ENCODE measurements around the gene KCNG1. TPM values are rescaled to one million over a fixed set of nuclear protein-coding genes. Genes with fewer than 3 reads are reported as not detected.

The KCNG1 gene
- total RNA-seq, 1 donor from 2014 or later, result 3.5 TPM

DNA sequence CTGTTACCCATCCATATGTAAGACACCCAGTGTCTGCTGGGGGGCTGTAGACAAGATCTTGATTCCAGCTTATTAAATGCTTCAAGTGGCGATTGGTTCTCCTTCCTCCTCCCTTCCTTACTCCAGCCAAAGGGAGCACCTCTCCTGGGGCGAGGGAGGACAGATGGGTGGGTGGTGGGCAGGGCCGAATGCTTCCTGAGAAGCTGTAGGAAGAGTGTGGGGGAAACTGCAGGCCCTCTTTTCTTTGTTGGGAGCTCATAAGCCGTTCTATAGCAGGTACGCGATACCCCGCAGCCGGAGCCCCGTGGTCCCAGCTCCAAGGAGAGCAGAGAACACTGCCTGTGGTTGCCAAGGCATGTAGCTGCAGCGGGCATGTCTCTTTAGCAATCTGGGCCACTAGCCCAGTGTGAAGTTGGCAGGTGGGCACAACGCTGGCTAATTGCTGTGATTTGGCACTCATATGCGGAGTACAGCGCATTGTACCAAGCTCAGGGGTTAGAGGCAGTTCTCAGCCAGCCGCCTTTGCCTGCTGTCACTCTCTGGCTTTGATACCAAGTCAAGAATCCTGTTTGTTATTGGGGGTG is 14.7 kb upstream of the KCNG1 start:
- DNase-seq (ENCODE audit: low spot score) (no peak), ATAC-seq (no peak)
- intact Hi-C loops (cut with DNase I), result no loop called here

DNA sequence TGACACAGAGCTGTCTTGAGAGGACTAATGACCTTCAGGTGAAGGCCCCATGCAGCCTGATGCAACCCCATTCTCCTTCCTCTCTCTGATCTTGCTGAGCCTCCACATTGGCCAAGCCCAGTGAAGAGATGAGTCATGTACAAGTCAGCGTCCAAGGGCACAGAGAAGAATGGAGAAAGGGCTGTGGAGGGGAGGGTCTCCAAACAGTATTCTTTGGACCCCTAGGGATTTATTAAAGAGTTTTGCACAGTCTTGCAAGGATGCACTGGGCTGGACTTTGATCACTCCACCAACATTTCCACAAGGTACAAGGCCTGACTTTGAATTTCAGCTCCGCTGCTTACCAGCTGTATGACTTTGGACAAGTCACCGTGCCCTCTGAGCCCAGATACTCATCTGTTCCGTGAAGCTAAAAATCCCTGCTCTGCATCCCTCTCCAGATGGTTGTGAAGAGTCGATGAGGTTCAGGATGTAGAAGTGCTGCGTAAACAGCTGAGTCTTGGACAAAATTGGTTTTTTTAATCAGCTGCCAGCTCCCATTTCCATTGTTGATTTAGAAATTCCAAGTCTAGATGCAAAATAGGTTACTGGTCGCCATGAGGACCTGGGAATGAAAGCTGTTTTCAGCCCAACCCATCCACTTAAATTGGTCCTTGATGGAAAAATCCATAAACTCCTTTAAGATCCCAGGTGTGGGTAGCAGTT is 14.1 kb upstream of the KCNG1 start:
- ATAC-seq, result no peak
- no peak for DNase-seq (ENCODE audit: low spot score)
- intact Hi-C loops (cut with DNase I), result no loop called here

GRCh38 chr20:51036226-51036625 is 13.3 kb upstream of the KCNG1 start:
- no peak for ATAC-seq

DNA sequence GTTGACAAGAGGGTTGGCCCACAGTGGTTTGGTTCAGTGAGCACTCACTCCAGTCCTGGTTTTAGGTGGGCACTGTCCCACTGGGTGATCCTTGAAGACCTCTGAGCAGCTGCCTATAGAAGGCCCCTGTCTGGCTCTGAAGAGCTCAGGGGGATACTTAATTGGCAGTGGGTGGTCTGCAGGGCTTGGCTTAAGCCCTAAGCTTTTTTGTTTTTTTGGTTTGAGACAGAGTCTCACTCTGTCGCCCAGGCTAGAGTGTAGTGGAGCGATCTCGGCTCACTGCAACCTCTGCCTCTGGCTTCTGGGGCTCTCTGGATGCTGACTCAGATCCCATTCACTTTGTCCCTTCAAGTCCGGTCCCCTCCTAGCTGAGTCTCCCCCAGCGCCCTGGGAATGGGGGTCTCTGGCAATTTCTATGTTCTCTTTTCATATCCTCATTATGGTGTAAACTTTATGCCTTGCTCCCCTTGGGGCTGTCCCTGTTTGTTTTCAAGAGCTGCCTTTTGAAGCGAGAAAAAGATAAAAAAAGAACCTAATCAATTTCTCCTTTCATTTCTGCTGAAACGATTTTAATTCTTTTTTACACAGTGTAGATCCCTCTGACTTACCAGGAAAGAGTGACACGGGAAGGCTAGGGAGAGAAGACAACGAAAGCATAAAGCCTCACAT is 12.2 kb upstream of the KCNG1 start:
- DNase-seq (ENCODE audit: low spot score), result no peak
- intact Hi-C loops (cut with DNase I), result no loop called here
- no peak for ATAC-seq

More at GRCh38 chr20:51036226-51036625, 13.3 kb upstream of the KCNG1 start:
- DNase-seq (ENCODE audit: low spot score), result no peak
- intact Hi-C loops (cut with DNase I), result no loop called here

- intact Hi-C loops (cut with DNase I), result no loop called here
- ATAC-seq (no peak), DNase-seq (ENCODE audit: low spot score) (no peak)
Measured at GRCh38 chr20:51034476-51034875, 11.6 kb upstream of the KCNG1 start.

- no peak for DNase-seq (ENCODE audit: low spot score)
- intact Hi-C loops (cut with DNase I), result no loop called here
- ATAC-seq, result no peak
Measured at GRCh38 chr20:51029963-51030920, 7.3 kb upstream of the KCNG1 start.

DNA sequence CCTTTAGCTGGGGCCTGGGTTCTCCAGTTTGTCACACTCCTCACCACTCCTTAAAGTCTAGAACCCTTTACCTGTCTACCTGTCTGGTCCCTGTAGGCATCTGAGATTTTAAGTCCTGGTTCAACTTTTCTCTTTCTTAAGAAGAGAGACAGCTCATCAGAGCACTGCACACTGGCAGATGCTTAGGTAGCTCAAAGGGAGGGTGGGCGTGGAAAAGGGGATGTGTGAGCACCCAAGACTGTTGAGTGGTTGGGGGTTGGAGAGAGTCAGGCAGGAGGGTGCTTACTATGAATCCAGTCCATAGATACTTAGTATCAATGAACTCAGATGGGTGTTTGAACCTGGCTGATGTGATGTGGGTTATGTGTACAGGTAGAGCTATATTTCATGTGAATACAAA is 6.6 kb upstream of the KCNG1 start:
- DNase-seq (ENCODE audit: low spot score) (no peak), ATAC-seq (no peak)
- intact Hi-C loops (cut with DNase I), result no loop called here

DNA sequence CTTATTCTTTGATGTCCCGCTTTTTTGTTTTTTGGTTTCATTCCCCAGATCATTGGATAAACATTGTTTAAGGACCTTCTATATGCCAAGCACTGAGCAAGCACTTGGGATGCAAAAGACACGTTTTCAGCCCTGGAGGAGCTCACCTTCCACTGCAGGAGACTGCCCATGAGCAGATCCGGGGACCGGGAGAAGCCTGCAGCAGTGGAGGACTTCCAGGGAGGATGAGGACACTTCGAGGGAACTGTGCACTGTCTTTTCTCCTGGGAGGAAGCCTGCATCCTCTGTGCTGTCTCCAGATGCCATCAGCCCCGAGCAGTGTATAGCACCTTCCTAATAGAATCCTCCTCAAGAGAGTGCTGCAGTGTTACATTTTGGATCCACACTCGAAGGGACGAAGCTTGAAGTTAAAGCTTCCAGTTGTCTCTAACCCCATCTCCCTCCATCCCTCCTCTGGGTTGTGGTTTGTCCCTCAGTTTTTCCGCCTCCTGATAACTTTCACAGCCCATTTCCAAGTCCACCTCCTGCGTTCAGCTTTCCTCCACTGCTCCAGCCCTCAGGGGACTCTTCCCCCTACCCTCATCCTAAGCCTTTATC is 5.8 kb upstream of the KCNG1 start:
- intact Hi-C loops (cut with DNase I), result no loop called here
- DNase-seq (ENCODE audit: low spot score), result no peak
- no peak for ATAC-seq

DNA sequence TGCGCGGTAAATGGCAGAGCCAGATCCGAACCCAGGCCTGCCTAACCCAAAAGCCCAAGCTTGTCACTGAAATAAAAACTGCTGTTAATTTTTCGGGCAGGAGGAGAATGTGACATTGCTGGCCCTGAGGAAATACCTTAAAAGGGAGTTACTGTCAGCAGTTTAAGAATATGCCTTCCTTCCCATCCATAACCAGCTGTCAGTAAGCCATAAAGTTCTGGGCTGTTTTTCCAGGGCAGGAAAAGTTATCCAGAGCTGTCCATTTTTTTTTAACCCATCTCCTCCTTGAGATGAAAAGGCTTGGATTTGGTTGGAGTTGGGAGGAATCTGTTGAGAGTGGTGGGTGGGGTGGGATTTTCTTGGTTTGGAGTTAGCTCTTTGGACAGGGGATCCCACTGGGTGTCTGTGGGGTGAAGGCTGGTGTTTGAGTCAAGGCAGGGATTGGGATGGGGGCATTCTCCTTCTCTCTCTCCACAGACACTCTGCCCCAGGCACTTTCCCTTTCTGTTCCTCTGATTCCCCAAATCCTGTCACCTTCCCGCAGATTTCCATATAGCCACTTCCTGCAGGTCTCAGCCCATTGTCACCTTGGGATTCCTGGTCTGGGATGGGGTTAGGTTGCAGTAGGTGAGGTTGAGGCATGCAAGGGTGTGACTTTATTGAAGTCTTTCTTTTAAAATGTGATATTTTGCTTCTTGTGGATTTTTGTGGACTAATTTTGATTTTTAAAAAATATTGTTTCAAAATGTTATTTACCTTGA is 4.3 kb upstream of the KCNG1 start:
- intact Hi-C loops (cut with DNase I), result no loop called here
- no peak for DNase-seq (ENCODE audit: low spot score)
- ATAC-seq, result no peak

DNA sequence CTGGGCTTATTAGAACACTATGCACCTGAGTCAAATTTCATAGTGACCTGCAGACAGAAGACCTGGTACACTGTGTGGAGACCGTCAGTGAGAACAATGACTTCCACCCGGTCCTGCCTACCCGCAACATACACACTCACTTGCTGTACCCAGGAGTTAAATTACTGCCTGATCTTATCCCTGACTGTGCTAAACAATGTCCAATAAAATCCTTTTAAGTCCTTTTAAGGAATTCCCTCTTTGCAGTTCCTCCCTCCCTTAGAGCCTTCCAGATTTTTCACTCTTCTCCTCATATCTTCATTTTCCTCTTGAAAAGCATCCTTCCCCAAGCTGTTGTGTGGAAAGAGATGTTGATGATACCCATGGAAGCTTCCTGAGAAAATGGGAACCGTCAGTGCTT is 3.4 kb upstream of the KCNG1 start:
- intact Hi-C loops (cut with DNase I), result no loop called here
- DNase-seq (ENCODE audit: low spot score) (no peak), ATAC-seq (no peak)

GRCh38 chr20:51024761-51025160 is 1.9 kb upstream of the KCNG1 start:
- intact Hi-C loops (cut with DNase I), result no loop called here
- ATAC-seq (no peak), DNase-seq (ENCODE audit: low spot score) (no peak)

DNA sequence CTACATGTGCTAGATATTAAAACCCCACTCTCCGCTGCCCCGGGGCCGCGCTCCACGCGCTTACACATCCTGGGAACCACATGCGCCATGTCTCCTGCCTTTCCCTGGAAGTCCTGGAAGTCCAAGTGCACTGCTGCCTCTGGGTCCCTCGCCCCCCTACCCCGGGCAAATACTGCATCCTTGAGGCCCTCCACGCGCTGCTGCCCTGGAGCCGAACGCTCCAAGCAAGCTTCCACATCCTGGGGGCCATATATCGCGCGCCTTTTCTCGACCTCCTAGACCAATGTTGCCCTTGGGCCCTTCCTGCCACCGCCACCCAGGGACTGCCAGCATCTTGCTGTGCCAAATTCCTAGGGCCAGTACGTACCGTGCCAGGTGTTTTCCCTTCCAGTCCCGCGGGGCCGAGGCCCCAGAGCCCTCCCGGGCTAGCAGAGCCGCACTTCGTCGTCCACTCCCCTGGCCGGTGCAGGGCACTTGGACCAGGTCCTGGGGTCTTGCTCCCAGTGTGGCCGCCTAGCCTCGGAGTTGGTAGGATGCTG is 779 bp upstream of the KCNG1 start:
- intact Hi-C loops (cut with DNase I), result no loop called here
- no peak for ATAC-seq

GRCh38 chr20:51022227-51022802 is 592 bp downstream of the KCNG1 start:
- DNase-seq (ENCODE audit: low spot score) (no peak), ATAC-seq (no peak)
- intact Hi-C loops (cut with DNase I), result no loop called here

More for the DNA sequence above, 779 bp upstream of the KCNG1 start:
- DNase-seq (ENCODE audit: low spot score), result no peak

DNA sequence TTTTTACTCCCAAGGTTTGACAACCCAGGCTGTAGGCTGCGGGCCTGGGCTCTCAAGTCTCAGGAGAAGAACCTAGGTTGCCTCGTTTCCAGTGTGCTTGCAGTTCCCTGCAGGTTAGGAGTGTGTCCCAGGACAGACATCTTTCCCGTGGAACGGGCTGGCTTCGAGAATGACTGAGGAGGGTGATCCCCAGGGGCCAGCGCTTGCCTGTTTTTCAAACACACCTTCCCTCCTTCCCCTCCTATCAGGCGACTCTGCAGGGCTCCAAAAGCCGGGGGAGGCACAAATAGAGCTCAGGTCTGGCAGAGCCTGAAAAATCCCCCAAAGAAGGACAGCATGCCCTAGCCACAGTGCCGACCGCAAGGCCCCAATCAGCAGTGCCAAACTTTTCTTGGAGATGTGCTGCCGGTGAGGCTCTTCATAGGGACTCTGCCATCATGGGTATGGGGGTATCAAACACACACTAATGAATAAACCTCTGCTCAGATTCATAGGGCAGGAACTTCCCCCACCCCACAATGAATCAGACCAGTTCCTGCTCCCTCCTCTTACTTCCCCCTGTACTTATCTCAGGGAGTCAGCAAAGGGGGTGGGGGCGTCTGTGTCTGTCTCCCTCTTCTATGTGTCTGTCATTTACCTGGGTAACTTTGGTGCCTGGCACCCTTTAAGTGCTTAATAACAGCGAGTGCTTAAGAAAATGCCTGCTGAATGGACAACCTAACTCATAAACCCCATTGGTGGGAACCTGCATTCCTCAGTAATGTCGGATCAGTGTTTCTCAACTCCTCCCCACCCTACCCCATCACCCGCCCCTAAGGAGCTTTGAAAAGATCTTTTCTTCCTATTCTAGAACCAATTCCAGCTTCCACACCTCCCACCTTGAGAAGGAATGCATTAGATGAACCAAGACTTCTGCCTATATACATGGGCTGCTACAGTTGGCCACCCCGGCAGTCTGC is 1.6 kb downstream of the KCNG1 start:
- intact Hi-C loops (cut with DNase I), result no loop called here
- no peak for ATAC-seq
- no peak for DNase-seq (ENCODE audit: low spot score)

- no peak for DNase-seq (ENCODE audit: low spot score)
- intact Hi-C loops (cut with DNase I), result no loop called here
- no peak for ATAC-seq
Measured at GRCh38 chr20:51020657-51021056, 2.2 kb downstream of the KCNG1 start.

- ATAC-seq, result no peak
- no peak for DNase-seq (ENCODE audit: low spot score)
- intact Hi-C loops (cut with DNase I), result no loop called here
Measured at GRCh38 chr20:51019656-51020592, 3.0 kb downstream of the KCNG1 start.

Data from sciatic nerve (tissue), 2 donors.